H9 (cell line): ENCODE measurements around the gene ARID1A. TPM values are rescaled to one million over a fixed set of nuclear protein-coding genes. Genes with fewer than 3 reads are reported as not detected.
A peak's percentile ranks its signal among the peaks of the same experiment; 100 is the strongest.

Experiments used
- DNase-seq: peaks from one replicate; pipeline ENCODE4 v3.0.0-alpha.2; 2017
- H2AFZ ChIP-seq: one replicate; pipeline ENCODE4 v1.6.1; 2013; ENCODE audit warnings: mild to moderate bottlenecking, low read length, control low read depth, moderate library complexity
- H2AK5ac ChIP-seq: 2 replicates; pipeline ENCODE4 v1.6.1; 2013; ENCODE audit warnings: low read length, control low read depth, mixed read lengths; ENCODE audit not compliant: insufficient read length
- H2BK120ac ChIP-seq: one replicate; pipeline ENCODE4 v1.6.1; 2013; ENCODE audit warnings: low read depth, mild to moderate bottlenecking, low read length, control low read depth, inconsistent platforms; ENCODE audit not compliant: poor library complexity, severe bottlenecking
- H2BK12ac ChIP-seq: 2 replicates; pipeline ENCODE4 v1.6.1; 2013; ENCODE audit warnings: low read length, control low read depth, mixed read lengths, low read depth; ENCODE audit not compliant: insufficient read length
- H2BK15ac ChIP-seq: 2 replicates; pipeline ENCODE4 v1.6.1; 2013; ENCODE audit warnings: low read depth, low read length, control low read depth
- H2BK20ac ChIP-seq: one replicate; pipeline ENCODE4 v1.6.1; 2013; ENCODE audit warnings: low read depth, mild to moderate bottlenecking, low read length, control low read depth, inconsistent platforms; ENCODE audit not compliant: poor library complexity, severe bottlenecking
- H2BK5ac ChIP-seq: 2 replicates; pipeline ENCODE4 v1.6.1; 2013; ENCODE audit warnings: low read length, control low read depth, mixed read lengths; ENCODE audit not compliant: insufficient read length
- H3K14ac ChIP-seq: 2 replicates; pipeline ENCODE4 v1.6.1; 2013; ENCODE audit warnings: low read length, control low read depth; ENCODE audit not compliant: insufficient read depth
- H3K18ac ChIP-seq: 2 replicates; pipeline ENCODE4 v1.6.1; 2013; ENCODE audit warnings: low read depth, mild to moderate bottlenecking, mixed read lengths, low read length, control low read depth; ENCODE audit not compliant: insufficient read length
- H3K23ac ChIP-seq: 2 replicates; pipeline ENCODE4 v1.6.1; 2013; ENCODE audit warnings: low read length, control low read depth, mixed read lengths, low read depth; ENCODE audit not compliant: insufficient read length
- H3K23me2 ChIP-seq: 2 replicates; pipeline ENCODE4 v1.6.1; 2013; ENCODE audit warnings: low read depth, mild to moderate bottlenecking, mixed read lengths, low read length, control low read depth; ENCODE audit not compliant: insufficient read length, poor library complexity, severe bottlenecking
- H3K27ac ChIP-seq: 2 replicates; pipeline ENCODE4 v1.5.1; 2013; ENCODE audit warnings: low read length, control low read depth, mixed read lengths, low read depth; ENCODE audit not compliant: insufficient read length
- H3K27me3 ChIP-seq: 2 replicates; pipeline ENCODE4 v1.6.1; 2013; ENCODE audit warnings: low read length, control low read depth, inconsistent platforms; ENCODE audit not compliant: insufficient read depth
- H3K4ac ChIP-seq: 2 replicates; pipeline ENCODE4 v1.6.1; 2013; ENCODE audit warnings: low read depth, mild to moderate bottlenecking, control low read depth, inconsistent platforms, low read length, moderate library complexity
- H3K4me1 ChIP-seq: 2 replicates; pipeline ENCODE4 v1.6.1; 2013; ENCODE audit warnings: low read length, control low read depth, inconsistent platforms; ENCODE audit not compliant: insufficient read depth
- H3K4me2 ChIP-seq: 2 replicates; pipeline ENCODE4 v1.6.1; 2013; ENCODE audit warnings: low read length, control low read depth, mixed read lengths; ENCODE audit not compliant: insufficient read length, insufficient read depth
- H3K56ac ChIP-seq: 2 replicates; pipeline ENCODE4 v1.6.1; 2013; ENCODE audit warnings: low read depth, mild to moderate bottlenecking, mixed read lengths, low read length, control low read depth; ENCODE audit not compliant: insufficient read length
- H3K79me1 ChIP-seq: 2 replicates; pipeline ENCODE4 v1.6.1; 2013; ENCODE audit warnings: low read depth, mild to moderate bottlenecking, moderate library complexity, low read length, control low read depth, inconsistent platforms; ENCODE audit not compliant: insufficient read depth, poor library complexity, severe bottlenecking
- H3K79me2 ChIP-seq: 2 replicates; pipeline ENCODE4 v1.6.1; 2013; ENCODE audit warnings: low read length, control low read depth, inconsistent platforms; ENCODE audit not compliant: insufficient read depth
- H3K9ac ChIP-seq: 2 replicates; pipeline ENCODE4 v1.6.1; 2013; ENCODE audit warnings: low read length, control low read depth, mixed read lengths; ENCODE audit not compliant: insufficient read length; ENCODE audit errors: extremely low read depth
- H3K9me3 ChIP-seq: one replicate; pipeline ENCODE4 v1.6.1; 2013; ENCODE audit warnings: low read depth, low read length, inconsistent platforms; ENCODE audit not compliant: control insufficient read depth
- H3T11ph ChIP-seq: one replicate; pipeline ENCODE4 v1.6.1; 2013; ENCODE audit warnings: mild to moderate bottlenecking, low read length, control low read depth, inconsistent platforms
- H4K20me1 ChIP-seq: one replicate; pipeline ENCODE4 v1.6.1; 2013; ENCODE audit not compliant: control insufficient read depth, insufficient read length, insufficient read depth
- H4K5ac ChIP-seq: 2 replicates; pipeline ENCODE4 v1.6.1; 2013; ENCODE audit warnings: low read depth, mild to moderate bottlenecking, mixed read lengths, low read length, control low read depth; ENCODE audit not compliant: insufficient read length
- H4K8ac ChIP-seq: replicated peaks from 2 replicates; pipeline ENCODE4 v1.6.1; 2013; ENCODE audit warnings: low read length, control low read depth, mixed read lengths, low read depth; ENCODE audit not compliant: insufficient read length
- H4K91ac ChIP-seq: 2 replicates; pipeline ENCODE4 v1.6.1; 2013; ENCODE audit warnings: low read depth, mild to moderate bottlenecking, moderate library complexity, mixed read lengths, low read length, control low read depth; ENCODE audit not compliant: insufficient read length
- H3K27ac Mint-ChIP-seq, 3 experiments: 2 replicates in 2 of 3; 3 replicates in 1 of 3; pipeline ENCODE4 v1.8.0; 2020 to 2021; ENCODE audit warnings: mixed read lengths in 3 of 3, mild to moderate bottlenecking in 1 of 3, moderate library complexity in 1 of 3
- H3K27me3 Mint-ChIP-seq: 2 replicates; pipeline ENCODE4 v1.8.0; 2021; ENCODE audit warnings: low read depth, mild to moderate bottlenecking, moderate library complexity, mixed read lengths
- H3K36me3 Mint-ChIP-seq, 3 experiments: 2 replicates in 2 of 3; 3 replicates in 1 of 3; pipeline ENCODE4 v1.8.0; 2020 to 2021; ENCODE audit warnings: low read depth in 3 of 3, mixed read lengths in 3 of 3; ENCODE audit not compliant: insufficient read depth in 1 of 3
- H3K4me1 Mint-ChIP-seq, 2 experiments: 2 replicates each; pipeline ENCODE4 v1.8.0; 2020; ENCODE audit warnings: mixed read lengths in 2 of 2
- H3K4me3 Mint-ChIP-seq, 2 experiments: 2 replicates in 1 of 2; 3 replicates in 1 of 2; pipeline ENCODE4 v1.8.0; 2020 to 2021; ENCODE audit warnings: mild to moderate bottlenecking in 2 of 2, mixed read lengths in 2 of 2, moderate library complexity in 1 of 2
- H3K9me3 Mint-ChIP-seq, 2 experiments: 2 replicates in 1 of 2; 3 replicates in 1 of 2; pipeline ENCODE4 v1.8.0; 2020; ENCODE audit warnings: mild to moderate bottlenecking in 2 of 2, mixed read lengths in 2 of 2, moderate library complexity in 1 of 2
- CTCF ChIP-seq: fragments of 200-600 bp; sonication (generic); conservative IDR thresholded peaks from 3 replicates; pipeline ENCODE4 v1.8.0; 2021; ENCODE audit warnings: antibody characterized with exemption, mild to moderate bottlenecking
- whole genome bisulfite sequencing: extraction: QIAGEN DNeasy Blood & Tissue Kit; methylation state at CpG from one replicate; pipeline ENCODE4 v1.1.7; 2013; ENCODE audit warnings: missing lambda C conversion rate, low lambda C conversion rate, mixed read lengths; ENCODE audit not compliant: insufficient read length; ENCODE audit errors: extremely low coverage; 5-methylcytosine and 5-hydroxymethylcytosine counted together
- total RNA-seq: library from RNA; stranded (reverse); gene quantifications from 2 replicates; pipeline ENCODE4 v1.2.1, GENCODE V29; 2021

The ARID1A gene
- total RNA-seq, 1 experiment from 2014 or later = 147 TPM

- Histone ChIP-seq H3K79me2 (peaks cover 34% of the 10 kb centered on the region), H3K14ac (peak overlapping the region; percentile 91), H3K4ac (no peak overlapping the region), H2AFZ (no peak overlapping the region), H4K91ac (no peak overlapping the region), H3K9me3 (no peaks in the 10 kb centered on the region), H3K23ac (no peak overlapping the region), H4K5ac (no peak overlapping the region), H3K27me3 (no peaks in the 10 kb centered on the region), H3T11ph (no peak overlapping the region), H2BK12ac (no peak overlapping the region), H2BK15ac (no peak overlapping the region), H3K9ac (peak overlapping the region; percentile 83), H3K4me2 (peak overlapping the region; percentile 11), H3K23me2 (peaks cover 22% of the 10 kb centered on the region), H4K20me1 (no peaks in the 10 kb centered on the region), H2BK5ac (no peak overlapping the region), H3K4me1 (peaks cover 8% of the 10 kb centered on the region), H3K56ac (no peak overlapping the region), H2AK5ac (no peak overlapping the region), H2BK20ac (no peak overlapping the region), H2BK120ac (no peak overlapping the region), H3K79me1 (no peaks in the 10 kb centered on the region), H3K27ac (no peak overlapping the region), H4K8ac (no peak overlapping the region), H3K18ac (peak overlapping the region; percentile 55)
- TF ChIP-seq CTCF = no peak
- DNase-seq = no peak
- no peak overlapping the region for H3K27ac Mint-ChIP-seq
- H3K36me3 Mint-ChIP-seq = peaks cover 0 to 7% (median 4%) of the 10 kb centered on the region in 3 experiments; a peak in 4 of 7 replicates
- H3K4me3 Mint-ChIP-seq = peak overlapping the region; percentile 66 to 72; a peak in 3 of 5 replicates
- peaks cover 19 to 21% of the 10 kb centered on the region in 2 experiments for H3K4me1 Mint-ChIP-seq
- peaks cover 2% of the 10 kb centered on the region; the same call in 1 of the 2 replicates for H3K27me3 Mint-ChIP-seq
- no CpG with 5 or more reads among the region's 72 CpGs for WGBS
- H3K9me3 Mint-ChIP-seq = no peaks in the 10 kb centered on the region
Measured at GRCh38 chr1:26696119-26696653, 371 bp downstream of the ARID1A start.
